IgD-negative memory B cell (primary cell): ENCODE data around the gene JADE1. TPM values are rescaled to one million over a fixed set of nuclear protein-coding genes. Genes with fewer than 3 reads are reported as not detected.
A peak's percentile ranks its signal among the peaks of the same experiment; 100 is the strongest.

ENCODE experiments used
- H3K27ac Mint-ChIP-seq, 3 donors: one replicate each; pipeline ENCODE4 v1.8.0; 2020 to 2022; ENCODE audit warnings: mild to moderate bottlenecking in 3 of 3, mixed read lengths in 3 of 3, moderate library complexity in 1 of 3
- H3K27me3 Mint-ChIP-seq: one replicate; pipeline ENCODE4 v1.8.0; 2021; ENCODE audit warnings: mixed read lengths
- H3K36me3 Mint-ChIP-seq: one replicate; pipeline ENCODE4 v1.8.0; 2020; ENCODE audit warnings: mild to moderate bottlenecking, mixed read lengths
- H3K4me1 Mint-ChIP-seq, 3 donors: one replicate each; pipeline ENCODE4 v1.8.0; 2020 to 2022; ENCODE audit warnings: mixed read lengths in 3 of 3, mild to moderate bottlenecking in 1 of 3
- H3K4me3 Mint-ChIP-seq, 4 donors: one replicate each; pipeline ENCODE4 v1.8.0; 2020 to 2022; ENCODE audit warnings: mild to moderate bottlenecking in 4 of 4, mixed read lengths in 4 of 4, moderate library complexity in 3 of 4
- H3K9me3 Mint-ChIP-seq, 3 donors: one replicate each; pipeline ENCODE4 v1.8.0; 2020 to 2021; ENCODE audit warnings: mixed read lengths in 3 of 3, mild to moderate bottlenecking in 1 of 3
- polyA plus RNA-seq: library from polyadenylated mRNA; unstranded; fragments of 300-500 nt; fragmentation: Illumina TruSeq; gene quantifications from one replicate; pipeline ENCODE4 v1.2.3, GENCODE V29; 2021

Gene JADE1
- polyA plus RNA-seq, 1 donor from 2014 or later, result 34.6 TPM

- H3K4me1 Mint-ChIP-seq, result peaks cover 13 to 28% (median 24%) of the 10 kb centered on the region in 3 donors
- no peaks in the 10 kb centered on the region for H3K9me3 Mint-ChIP-seq
- peaks cover 8% of the 10 kb centered on the region for H3K36me3 Mint-ChIP-seq
- no peak overlapping the region for H3K4me3 Mint-ChIP-seq
- H3K27ac Mint-ChIP-seq, result no peak overlapping the region
- no peaks in the 10 kb centered on the region for H3K27me3 Mint-ChIP-seq
These were observed 56.8 kb downstream of the JADE1 start for GRCh38 chr4:128866269-128866668.

- no peaks in the 10 kb centered on the region for H3K27me3 Mint-ChIP-seq
- H3K9me3 Mint-ChIP-seq, result no peaks in the 10 kb centered on the region
- peaks cover 8% of the 10 kb centered on the region for H3K36me3 Mint-ChIP-seq
- H3K4me3 Mint-ChIP-seq, result no peak overlapping the region
- peaks cover 11 to 25% (median 22%) of the 10 kb centered on the region in 3 donors for H3K4me1 Mint-ChIP-seq
- H3K27ac Mint-ChIP-seq, result no peak overlapping the region
These were observed 57.2 kb downstream of the JADE1 start for GRCh38 chr4:128866691-128867090.

- Mint-ChIP-seq H3K4me3 (no peak overlapping the region), H3K36me3 (peaks cover 5% of the 10 kb centered on the region), H3K27me3 (no peaks in the 10 kb centered on the region), H3K27ac (no peak overlapping the region), H3K9me3 (no peaks in the 10 kb centered on the region), H3K4me1 (peaks cover 7 to 12% (median 8%) of the 10 kb centered on the region in 3 donors)
These were observed 59.3 kb downstream of the JADE1 start for GRCh38 chr4:128868758-128869157.

- Mint-ChIP-seq H3K4me1 (peaks cover 7 to 11% (median 8%) of the 10 kb centered on the region in 3 donors), H3K9me3 (no peaks in the 10 kb centered on the region), H3K4me3 (no peak overlapping the region), H3K36me3 (peaks cover 5% of the 10 kb centered on the region), H3K27ac (no peak overlapping the region), H3K27me3 (no peaks in the 10 kb centered on the region)
These were observed 60.4 kb downstream of the JADE1 start for GRCh38 chr4:128869776-128870509.

GRCh38 chr4:128871948-128872347, 62.4 kb downstream of the JADE1 start:
- Mint-ChIP-seq H3K4me1 (peaks cover 0 to under 1% (median 0%) of the 10 kb centered on the region in 3 donors), H3K4me3 (no peak overlapping the region), H3K27ac (no peak overlapping the region), H3K36me3 (peaks cover 4% of the 10 kb centered on the region), H3K27me3 (no peaks in the 10 kb centered on the region), H3K9me3 (no peaks in the 10 kb centered on the region)

GRCh38 chr4:128876200-128876599, 66.7 kb downstream of the JADE1 start:
- Mint-ChIP-seq H3K27me3 (no peaks in the 10 kb centered on the region), H3K27ac (peak overlapping the region in 1 of 3 donors; percentile 51), H3K4me3 (no peak overlapping the region), H3K9me3 (no peaks in the 10 kb centered on the region), H3K4me1 (no peaks in the 10 kb centered on the region), H3K36me3 (no peaks in the 10 kb centered on the region)

GRCh38 chr4:128877934-128878333, 68.4 kb downstream of the JADE1 start:
- no peaks in the 10 kb centered on the region for H3K9me3 Mint-ChIP-seq
- H3K27ac Mint-ChIP-seq, result no peak overlapping the region
- no peak overlapping the region for H3K4me3 Mint-ChIP-seq
- no peaks in the 10 kb centered on the region for H3K4me1 Mint-ChIP-seq
- no peaks in the 10 kb centered on the region for H3K36me3 Mint-ChIP-seq
- H3K27me3 Mint-ChIP-seq, result no peaks in the 10 kb centered on the region

GRCh38 chr4:128879283-128879682, 69.8 kb downstream of the JADE1 start:
- Mint-ChIP-seq H3K27me3 (no peaks in the 10 kb centered on the region), H3K9me3 (no peaks in the 10 kb centered on the region), H3K36me3 (no peaks in the 10 kb centered on the region), H3K4me3 (no peak overlapping the region), H3K4me1 (no peaks in the 10 kb centered on the region), H3K27ac (peak overlapping the region in 1 of 3 donors; percentile 17)

- H3K4me1 Mint-ChIP-seq, result no peaks in the 10 kb centered on the region
- H3K9me3 Mint-ChIP-seq, result no peaks in the 10 kb centered on the region
- no peaks in the 10 kb centered on the region for H3K27me3 Mint-ChIP-seq
- H3K27ac Mint-ChIP-seq, result no peak overlapping the region
- H3K36me3 Mint-ChIP-seq, result no peaks in the 10 kb centered on the region
- no peak overlapping the region for H3K4me3 Mint-ChIP-seq
These were observed 70.5 kb downstream of the JADE1 start for GRCh38 chr4:128879971-128880370.

- Mint-ChIP-seq H3K27ac (no peak overlapping the region), H3K4me3 (no peak overlapping the region), H3K27me3 (no peaks in the 10 kb centered on the region)
These were observed 71.2 kb downstream of the JADE1 start for GRCh38 chr4:128880662-128881061.

GRCh38 chr4:128904821-128905220, 95.3 kb downstream of the JADE1 start:
- H3K27ac Mint-ChIP-seq, result no peak overlapping the region
- no peaks in the 10 kb centered on the region for H3K27me3 Mint-ChIP-seq
- H3K4me3 Mint-ChIP-seq, result no peak overlapping the region
- H3K9me3 Mint-ChIP-seq, result no peaks in the 10 kb centered on the region
- peaks cover 12% of the 10 kb centered on the region for H3K36me3 Mint-ChIP-seq
- no peaks in the 10 kb centered on the region for H3K4me1 Mint-ChIP-seq

More at GRCh38 chr4:128880662-128881061, 71.2 kb downstream of the JADE1 start:
- Mint-ChIP-seq H3K9me3 (no peaks in the 10 kb centered on the region), H3K4me1 (no peaks in the 10 kb centered on the region), H3K36me3 (no peaks in the 10 kb centered on the region)

GRCh38 chr4:128906581-128906980, 97.1 kb downstream of the JADE1 start:
- H3K36me3 Mint-ChIP-seq, result peaks cover 10% of the 10 kb centered on the region
- peak overlapping the region in 1 of 3 donors; percentile 8 for H3K27ac Mint-ChIP-seq
- H3K9me3 Mint-ChIP-seq, result no peaks in the 10 kb centered on the region
- H3K27me3 Mint-ChIP-seq, result no peaks in the 10 kb centered on the region
- no peak overlapping the region for H3K4me3 Mint-ChIP-seq
- H3K4me1 Mint-ChIP-seq, result no peaks in the 10 kb centered on the region

GRCh38 chr4:128907981-128908380, 98.5 kb downstream of the JADE1 start:
- H3K9me3 Mint-ChIP-seq, result no peaks in the 10 kb centered on the region
- H3K4me3 Mint-ChIP-seq, result no peak overlapping the region
- no peaks in the 10 kb centered on the region for H3K4me1 Mint-ChIP-seq
- H3K36me3 Mint-ChIP-seq, result peaks cover 5% of the 10 kb centered on the region
- H3K27ac Mint-ChIP-seq, result no peak overlapping the region
- H3K27me3 Mint-ChIP-seq, result no peaks in the 10 kb centered on the region

GRCh38 chr4:128908735-128909134, 99.2 kb downstream of the JADE1 start:
- H3K4me1 Mint-ChIP-seq, result no peaks in the 10 kb centered on the region
- H3K27ac Mint-ChIP-seq, result no peak overlapping the region
- H3K9me3 Mint-ChIP-seq, result no peaks in the 10 kb centered on the region
- no peaks in the 10 kb centered on the region for H3K27me3 Mint-ChIP-seq
- H3K36me3 Mint-ChIP-seq, result peaks cover 5% of the 10 kb centered on the region
- no peak overlapping the region for H3K4me3 Mint-ChIP-seq

- no peak overlapping the region for H3K27ac Mint-ChIP-seq
- H3K4me1 Mint-ChIP-seq, result peaks cover 14 to 18% (median 15%) of the 10 kb centered on the region in 3 donors
- H3K4me3 Mint-ChIP-seq, result no peak overlapping the region
- no peaks in the 10 kb centered on the region for H3K9me3 Mint-ChIP-seq
- H3K27me3 Mint-ChIP-seq, result no peaks in the 10 kb centered on the region
- H3K36me3 Mint-ChIP-seq, result peaks cover 6% of the 10 kb centered on the region
These were observed 103.7 kb downstream of the JADE1 start for GRCh38 chr4:128913228-128913627.

GRCh38 chr4:128915544-128915943, 106.0 kb downstream of the JADE1 start:
- H3K4me3 Mint-ChIP-seq, result no peak overlapping the region
- H3K4me1 Mint-ChIP-seq, result peaks cover 21 to 27% (median 22%) of the 10 kb centered on the region in 3 donors
- peaks cover 9% of the 10 kb centered on the region for H3K36me3 Mint-ChIP-seq
- peak overlapping the region in 1 of 3 donors; percentile 16 for H3K27ac Mint-ChIP-seq
- no peaks in the 10 kb centered on the region for H3K9me3 Mint-ChIP-seq
- H3K27me3 Mint-ChIP-seq, result no peaks in the 10 kb centered on the region
